NCI-H2196 treated with DMSO at 0.1 percent for 48 hours (cell line): ENCODE data around the gene GPRC5C.
"Not testable (repeated sequence)": the region's sequence is repeated elsewhere in the genome, so short reads cannot be mapped to it uniquely, and the experiment has no call there.

ENCODE experiments used
- DNase-seq: peaks from one replicate; lab custom pipeline; 2025; ENCODE audit not compliant: unreplicated experiment; lab: John Stamatoyannopoulos, UW

The GPRC5C gene

DNA sequence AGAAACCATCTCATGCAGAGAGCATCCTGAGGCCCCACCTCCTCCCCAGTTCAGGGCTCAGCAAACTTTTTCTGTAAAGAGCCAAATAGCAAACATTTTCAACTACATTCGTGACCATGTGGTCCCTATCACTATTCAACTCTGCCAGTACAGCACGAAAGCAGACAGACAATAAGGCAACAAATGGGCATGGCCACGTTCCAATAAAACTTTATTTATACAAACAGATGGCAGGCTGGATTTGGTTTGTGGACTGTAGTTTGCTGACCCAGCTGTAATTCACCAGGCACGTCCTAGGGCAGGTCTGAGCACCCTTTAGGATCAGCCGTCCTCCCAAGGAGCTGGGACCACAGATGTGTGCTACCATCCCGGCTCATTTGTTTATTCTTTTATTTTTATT, 27.1 kb upstream of the GPRC5C start:
- DNase-seq = no peak

DNA sequence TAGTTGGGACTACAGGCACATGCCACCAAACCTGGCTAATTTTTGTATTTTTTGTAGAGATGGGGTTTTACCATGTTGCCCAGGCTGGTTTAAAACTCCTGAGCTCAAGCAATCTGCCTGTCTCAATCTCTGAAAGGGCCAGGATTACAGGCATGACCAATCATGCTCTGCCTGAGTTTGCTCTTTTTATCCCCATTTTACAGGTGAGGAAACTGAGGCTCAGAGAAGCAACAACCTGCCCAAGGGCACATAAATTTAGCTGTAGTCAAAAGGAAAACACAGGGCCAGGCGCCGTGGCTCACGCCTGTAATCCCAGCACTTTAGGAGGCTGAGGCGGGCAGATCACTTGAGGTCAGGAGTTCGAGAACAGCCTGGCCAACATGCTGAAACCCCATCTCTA, 26.6 kb upstream of the GPRC5C start:
- not testable (repeated sequence) for DNase-seq

GRCh38 chr17:74407384-74407783, 24.5 kb upstream of the GPRC5C start:
- DNase-seq = no peak

DNA sequence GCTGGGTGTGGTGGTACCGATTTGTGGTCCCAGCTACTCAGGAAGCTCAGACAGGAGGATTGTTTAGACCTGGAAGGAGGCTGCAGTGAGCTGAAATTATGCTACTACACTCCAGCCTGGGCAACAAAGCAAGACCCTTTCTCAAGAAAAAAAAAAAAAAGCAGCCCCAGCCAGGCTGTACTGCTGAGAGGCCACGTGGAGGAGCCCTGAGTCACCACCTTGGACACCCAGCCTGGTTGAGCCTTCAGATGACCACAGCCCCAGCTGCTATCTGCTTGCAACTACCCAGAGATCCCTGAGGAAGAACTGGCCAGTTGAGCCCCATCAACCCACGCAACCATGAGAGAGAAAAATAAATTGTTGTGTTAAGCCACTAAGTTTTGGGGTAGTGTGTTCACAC, 23.6 kb upstream of the GPRC5C start:
- DNase-seq = peak; percentile 46

GRCh38 chr17:74408815-74409214, 23.1 kb upstream of the GPRC5C start:
- peak; percentile 82 for DNase-seq

DNA sequence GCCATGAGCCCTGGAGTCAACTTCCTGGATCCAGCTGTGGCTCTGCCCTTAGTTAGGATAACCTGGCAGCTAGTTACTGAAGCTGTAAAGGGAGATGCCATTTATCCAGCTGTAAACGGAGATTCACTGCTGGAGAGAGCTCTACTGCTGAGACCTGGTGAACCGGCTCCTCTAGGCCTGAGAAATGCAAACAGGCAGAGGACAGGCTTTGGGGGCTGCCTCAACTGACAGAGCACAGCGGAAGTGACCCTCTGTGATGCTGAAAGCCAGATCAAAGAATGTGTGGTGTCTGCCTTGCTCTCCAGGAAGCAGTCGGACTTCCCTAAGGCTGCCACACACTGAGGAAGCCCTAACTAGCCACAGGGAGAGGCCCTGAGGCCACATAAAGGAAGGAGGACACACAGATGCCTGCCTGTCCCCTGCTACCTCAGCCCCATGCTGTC, 21.9 kb upstream of the GPRC5C start:
- DNase-seq = no peak

DNA sequence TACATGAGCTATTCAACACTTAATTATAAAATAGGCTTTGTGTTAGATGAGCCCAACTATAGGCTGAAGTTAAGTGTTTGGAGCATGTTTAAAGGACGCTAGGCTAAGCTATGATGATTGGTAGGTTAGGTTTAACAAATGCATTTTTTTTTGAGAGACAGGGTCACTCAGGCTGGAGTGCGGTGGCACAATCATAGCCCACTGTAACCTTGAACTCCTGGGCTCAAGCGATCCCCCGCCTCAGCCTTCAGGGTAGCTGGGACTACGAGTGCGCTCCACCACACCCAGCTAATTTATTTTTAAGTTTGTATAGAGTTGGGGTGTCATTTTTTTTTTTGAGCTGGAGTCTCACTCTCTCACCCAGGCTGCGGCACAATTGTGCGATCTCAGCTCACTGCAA, 19.3 kb upstream of the GPRC5C start:
- DNase-seq = no peak

GRCh38 chr17:74413491-74413890, 18.4 kb upstream of the GPRC5C start:
- DNase-seq = no peak

DNA sequence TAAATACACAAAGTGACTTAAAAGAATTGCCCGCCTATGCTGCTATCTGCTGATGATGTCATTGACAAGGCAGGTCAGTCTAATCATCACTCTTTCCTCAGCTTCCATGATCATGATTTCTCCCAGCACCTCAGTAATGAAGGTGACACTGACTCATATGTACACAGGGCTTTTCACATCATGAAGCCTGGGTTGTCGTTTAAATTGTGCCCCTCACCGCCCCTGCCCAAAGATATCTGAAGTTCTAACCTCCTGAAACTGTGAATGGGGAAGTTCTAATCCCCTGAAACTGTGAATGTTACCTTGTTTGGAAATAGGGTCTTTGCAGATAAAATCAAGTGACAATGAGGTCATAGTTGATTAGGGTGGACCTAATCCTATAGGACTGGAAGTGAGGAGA, 17.4 kb upstream of the GPRC5C start:
- no peak for DNase-seq

GRCh38 chr17:74415608-74416396, 16.1 kb upstream of the GPRC5C start:
- no peak for DNase-seq

DNA sequence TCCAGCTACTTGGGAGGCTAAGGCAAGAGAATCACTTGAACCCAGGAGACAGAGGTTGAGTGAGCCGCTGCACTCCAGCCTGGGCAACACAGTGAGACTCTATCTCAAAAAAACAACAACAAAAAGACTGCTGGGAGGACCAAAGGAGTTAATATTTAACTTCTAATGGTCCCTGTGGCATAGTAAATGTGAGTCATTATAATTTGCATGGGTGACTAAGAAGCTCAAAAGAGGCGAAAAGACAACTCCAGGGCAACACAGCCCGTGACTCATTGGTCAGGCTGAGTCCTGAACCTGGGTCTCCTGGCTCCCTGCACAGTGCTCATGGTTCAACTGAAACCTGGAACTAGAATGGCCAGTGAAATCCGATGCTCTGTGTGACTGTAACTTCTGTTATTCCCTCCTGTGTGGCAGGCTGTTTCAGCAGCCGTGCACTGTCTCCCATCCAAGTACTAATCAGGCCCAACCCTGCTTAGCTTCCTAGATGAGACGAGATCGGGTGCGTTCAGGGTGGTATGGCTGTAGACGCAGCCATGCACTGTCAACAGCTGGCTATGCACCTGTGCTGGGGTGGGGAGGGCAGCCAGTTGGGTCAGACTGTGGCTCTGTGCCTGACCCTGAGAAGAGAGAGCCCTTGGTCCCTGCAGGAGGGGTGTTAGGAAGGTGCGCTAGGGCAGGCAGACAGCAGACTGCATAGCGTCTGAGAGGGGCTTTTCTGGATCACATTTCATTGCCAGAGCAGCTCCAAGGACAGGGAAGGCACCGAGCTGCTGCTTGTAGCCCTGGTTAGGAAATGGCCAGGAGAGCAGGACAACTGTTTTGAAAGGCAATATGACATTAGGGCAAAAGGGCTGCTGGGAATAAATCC, 14.5 kb upstream of the GPRC5C start:
- no peak for DNase-seq

- DNase-seq = no peak
Observed at GRCh38 chr17:74419928-74420411, 11.9 kb upstream of the GPRC5C start.

DNA sequence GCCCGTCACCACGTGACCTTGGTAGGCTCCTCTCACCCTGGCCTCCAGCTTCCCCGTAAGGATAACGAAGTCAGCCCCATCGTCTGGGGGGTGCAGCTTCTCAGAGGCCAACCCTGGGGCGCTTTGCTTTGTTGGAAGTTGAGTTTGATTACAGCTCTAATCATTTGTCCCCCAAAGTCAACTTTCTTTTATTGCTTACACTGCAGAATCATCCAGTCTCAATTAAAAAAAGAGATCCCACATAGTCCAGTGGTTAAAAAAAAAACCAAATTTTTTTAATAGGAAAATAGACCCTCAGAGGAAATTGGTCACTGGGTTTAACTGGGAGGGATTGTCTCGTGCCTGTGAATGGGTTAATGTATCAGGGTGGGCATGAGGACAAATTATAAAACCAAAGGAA, 7.8 kb upstream of the GPRC5C start:
- no peak for DNase-seq

GRCh38 chr17:74424657-74425056, 7.2 kb upstream of the GPRC5C start:
- DNase-seq = no peak

- DNase-seq = no peak
Observed at GRCh38 chr17:74426551-74427047, 5.3 kb upstream of the GPRC5C start.

DNA sequence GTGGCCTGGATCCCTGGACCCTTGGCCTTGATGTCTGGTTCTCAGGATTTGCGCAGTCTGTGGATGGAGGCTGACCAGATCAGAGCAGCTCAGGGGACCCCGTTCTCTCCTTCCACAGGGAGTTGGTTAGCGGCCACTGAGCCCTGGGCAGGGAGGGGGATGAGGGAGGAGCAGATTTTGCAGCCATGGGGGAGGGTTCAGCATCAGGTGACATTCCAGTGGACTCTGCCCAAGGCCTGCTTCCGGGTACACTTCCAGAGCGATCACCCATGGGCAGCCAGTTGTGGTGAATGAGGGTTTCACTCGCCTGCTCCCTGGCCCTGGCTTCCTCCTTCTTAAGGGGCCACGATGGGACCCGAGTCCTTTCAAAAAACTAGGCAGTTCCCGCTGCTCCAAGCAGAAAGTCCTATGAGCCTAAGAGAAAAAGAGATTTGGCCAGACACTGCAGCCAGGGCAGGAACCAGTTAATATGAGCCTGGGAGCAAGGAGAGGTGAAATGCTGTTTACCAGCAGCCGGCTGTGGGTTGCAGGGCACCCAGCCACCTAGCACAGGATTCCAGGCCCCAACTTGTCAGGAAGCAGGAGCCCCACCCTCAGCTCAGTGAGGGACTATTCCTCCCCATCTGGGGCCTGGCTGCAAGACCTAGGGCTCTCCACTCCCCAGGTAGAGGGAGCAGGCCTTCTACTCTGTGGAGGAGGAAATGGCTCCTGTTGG, 4.7 kb upstream of the GPRC5C start:
- DNase-seq = no peak

- no peak for DNase-seq
Observed at GRCh38 chr17:74427763-74428153, 4.1 kb upstream of the GPRC5C start.

- no peak for DNase-seq
Observed at GRCh38 chr17:74429604-74430384, 2.1 kb upstream of the GPRC5C start.

GRCh38 chr17:74430385-74430705, 1.5 kb upstream of the GPRC5C start:
- no peak for DNase-seq

GRCh38 chr17:74430706-74431567, 951 bp upstream of the GPRC5C start:
- peak; percentile 78 for DNase-seq
